Measurements from ENCODE around the gene TNFSF9.

GRCh38 chr19:6529351-6529750 is 1.5 kb upstream of the TNFSF9 start:
- TF ChIP-seq CTCF (IDR thresholded peaks at IDR 0.05) (no peak), POLR2A (IDR thresholded peaks at IDR 0.05) (no peak)

Measured in Peyer's patch (tissue), 4 donors.